ENCODE measurements around the gene TPCN1.

Gene TPCN1

GRCh38 chr12:113302886-113303640, 81.8 kb downstream of the TPCN1 start:
- DNase-seq (ENCODE audit: low read depth in 2 of 2): no peak

- no peak for DNase-seq (ENCODE audit: low read depth in 2 of 2)
These were observed 84.1 kb downstream of the TPCN1 start for GRCh38 chr12:113305281-113305856.

GRCh38 chr12:113306382-113306781, 85.1 kb downstream of the TPCN1 start:
- DNase-seq (ENCODE audit: low read depth in 2 of 2): no peak

- no peak for DNase-seq (ENCODE audit: low read depth in 2 of 2)
These were observed 89.2 kb downstream of the TPCN1 start for GRCh38 chr12:113310489-113310888.

GRCh38 chr12:113314121-113314529, 92.9 kb downstream of the TPCN1 start:
- no peak for DNase-seq (ENCODE audit: low read depth in 2 of 2)

- DNase-seq (ENCODE audit: low read depth in 2 of 2): no peak
These were observed 94.1 kb downstream of the TPCN1 start for GRCh38 chr12:113315358-113315757.

GRCh38 chr12:113316155-113316554, 94.9 kb downstream of the TPCN1 start:
- DNase-seq (ENCODE audit: low read depth in 2 of 2): no peak

GRCh38 chr12:113317122-113317521, 95.9 kb downstream of the TPCN1 start:
- no peak for DNase-seq (ENCODE audit: low read depth in 2 of 2)

GRCh38 chr12:113318046-113318656, 96.9 kb downstream of the TPCN1 start:
- DNase-seq (ENCODE audit: low read depth in 2 of 2): no peak

- no peak for DNase-seq (ENCODE audit: low read depth in 2 of 2)
These were observed 97.8 kb downstream of the TPCN1 start for GRCh38 chr12:113318900-113319628.

- DNase-seq (ENCODE audit: low read depth in 2 of 2): no peak
These were observed 99.1 kb downstream of the TPCN1 start for GRCh38 chr12:113320401-113320800.

GRCh38 chr12:113322343-113322742, 101.1 kb downstream of the TPCN1 start:
- DNase-seq (ENCODE audit: low read depth in 2 of 2): no peak

GRCh38 chr12:113325916-113326315, 104.7 kb downstream of the TPCN1 start:
- DNase-seq (ENCODE audit: low read depth in 2 of 2): no peak

GRCh38 chr12:113326775-113327395, 105.6 kb downstream of the TPCN1 start:
- DNase-seq (ENCODE audit: low read depth in 2 of 2): no peak

GRCh38 chr12:113328368-113328889, 107.2 kb downstream of the TPCN1 start:
- no peak for DNase-seq (ENCODE audit: low read depth in 2 of 2)

- no peak for DNase-seq (ENCODE audit: low read depth in 2 of 2)
These were observed 107.9 kb downstream of the TPCN1 start for GRCh38 chr12:113329022-113329790.

- no peak for DNase-seq (ENCODE audit: low read depth in 2 of 2)
These were observed 108.6 kb downstream of the TPCN1 start for GRCh38 chr12:113329791-113330417.

- no peak for DNase-seq (ENCODE audit: low read depth in 2 of 2)
These were observed 109.2 kb downstream of the TPCN1 start for GRCh38 chr12:113330505-113330904.

- no peak for DNase-seq (ENCODE audit: low read depth in 2 of 2)
These were observed 111.6 kb downstream of the TPCN1 start for GRCh38 chr12:113332688-113333417.

GRCh38 chr12:113333418-113333750, 112.1 kb downstream of the TPCN1 start:
- DNase-seq (ENCODE audit: low read depth in 2 of 2): no peak

All from stimulated activated CD8-positive, alpha-beta memory T cell treated with anti-CD3 and anti-CD28 coated beads, Interleukin-15, amount 100 ng/mL, for 4 hours (primary cell).